Thoracic aorta endothelial cell (primary cell): ENCODE measurements around the gene PABPN1. TPM values are rescaled to one million over a fixed set of nuclear protein-coding genes. Genes with fewer than 3 reads are reported as not detected.

Experiments used
- total RNA-seq: library from RNA; depleted of rRNA; stranded (reverse); fragments of >200 nt; gene quantifications from 2 replicates; pipeline ENCODE4 v1.2.3, GENCODE V29; 2012

PABPN1 gene
- 71.1 and 81.7 TPM in 2 replicates for total RNA-seq

GRCh38 chr14:23320584-23321571 is at the start of gene PABPN1:
TSS of gene PABPN1 (plus strand) at chr14:23321457. CDS start at chr14:23321470, 13 bp downstream.

GRCh38 chr14:23286020-23286901 is 35.0 kb upstream of the PABPN1 start, which contains the start of gene HOMEZ:
TSS of gene HOMEZ (minus strand) at chr14:23286132. CDS start at chr14:23285952, 180 bp downstream.

GRCh38 chr14:23302290-23303225 is 18.7 kb upstream of the PABPN1 start, which contains the start of gene PPP1R3E:
TSS of gene PPP1R3E (minus strand) at chr14:23302859. CDS start at chr14:23302576, 283 bp downstream.

GRCh38 chr14:23306412-23307145 is 14.7 kb upstream of the PABPN1 start, which contains the start of gene BCL2L2:
TSS of gene BCL2L2 (plus strand) at chr14:23306833. CDS start at chr14:23307768, 935 bp downstream.

GRCh38 chr14:23352506-23353432 is 31.5 kb downstream of the PABPN1 start, which contains the start of gene SLC22A17:
TSS of gene SLC22A17 (minus strand) at chr14:23352887.

GRCh38 chr14:23365036-23365731 is 43.9 kb downstream of the PABPN1 start, which contains the start of gene EFS:
TSS of gene EFS (minus strand) at chr14:23365172. CDS start at chr14:23365025, 147 bp downstream.

GRCh38 chr14:23372509-23372908 is 51.3 kb downstream of the PABPN1 start, which contains the start of gene IL25:
TSS of gene IL25 (plus strand) at chr14:23372809.

Other genes starting within 250 kb of the PABPN1 start
- gene ACIN1, start 226.3 kb upstream of the PABPN1 start, total RNA-seq = 126 and 134 TPM in 2 replicates
- 41.9 and 45.7 TPM in 2 replicates for gene C14orf119, start 226.0 kb upstream of the PABPN1 start, total RNA-seq
- gene CIROP, start 216.5 kb upstream of the PABPN1 start, total RNA-seq = not detected in 2 replicates
- not detected in 2 replicates for gene CEBPE, start 202.2 kb upstream of the PABPN1 start, total RNA-seq
- gene SLC7A8, start 137.8 kb upstream of the PABPN1 start, total RNA-seq = 1.1 and 2.4 TPM in 2 replicates
- not detected in 2 replicates for gene RNF212B, start 83.5 kb upstream of the PABPN1 start, total RNA-seq
- gene HOMEZ, start 35.3 kb upstream of the PABPN1 start, total RNA-seq = 5.9 and 9.8 TPM in 2 replicates
- 3.7 and 4.7 TPM in 2 replicates for gene PPP1R3E, start 18.6 kb upstream of the PABPN1 start, total RNA-seq
- gene BCL2L2, start 14.6 kb upstream of the PABPN1 start, total RNA-seq = 18.5 and 22.2 TPM in 2 replicates
- gene SLC22A17, start 31.4 kb downstream of the PABPN1 start, total RNA-seq = 0.86 and 1.1 TPM in 2 replicates
- not detected in 2 replicates for gene EFS, start 43.7 kb downstream of the PABPN1 start, total RNA-seq
- not detected in 2 replicates for gene IL25, start 51.4 kb downstream of the PABPN1 start, total RNA-seq
- gene CMTM5, start 55.6 kb downstream of the PABPN1 start, total RNA-seq = not detected in 2 replicates
- not detected in 2 replicates for gene MYH6, start 86.8 kb downstream of the PABPN1 start, total RNA-seq
- not detected in 2 replicates for gene MYH7, start 114.2 kb downstream of the PABPN1 start, total RNA-seq
- 41.6 and 48.2 TPM in 2 replicates for gene NGDN, start 148.2 kb downstream of the PABPN1 start, total RNA-seq
- gene ZFHX2, start 230.3 kb downstream of the PABPN1 start, total RNA-seq = 0.40 and 0.86 TPM in 2 replicates
- gene THTPA, start 234.8 kb downstream of the PABPN1 start, total RNA-seq = 14.1 and 18.9 TPM in 2 replicates
- 7.6 and 17.0 TPM in 2 replicates for gene AP1G2, start 246.3 kb downstream of the PABPN1 start, total RNA-seq